Measurements from ENCODE around the gene RPL13. TPM values are rescaled to one million over a fixed set of nuclear protein-coding genes. Genes with fewer than 3 reads are reported as not detected.

Gene RPL13
- total and polyA plus RNA-seq, 4 experiments from 2014 or later: 4,119 to 5,642 (median 4,934) TPM

DNA sequence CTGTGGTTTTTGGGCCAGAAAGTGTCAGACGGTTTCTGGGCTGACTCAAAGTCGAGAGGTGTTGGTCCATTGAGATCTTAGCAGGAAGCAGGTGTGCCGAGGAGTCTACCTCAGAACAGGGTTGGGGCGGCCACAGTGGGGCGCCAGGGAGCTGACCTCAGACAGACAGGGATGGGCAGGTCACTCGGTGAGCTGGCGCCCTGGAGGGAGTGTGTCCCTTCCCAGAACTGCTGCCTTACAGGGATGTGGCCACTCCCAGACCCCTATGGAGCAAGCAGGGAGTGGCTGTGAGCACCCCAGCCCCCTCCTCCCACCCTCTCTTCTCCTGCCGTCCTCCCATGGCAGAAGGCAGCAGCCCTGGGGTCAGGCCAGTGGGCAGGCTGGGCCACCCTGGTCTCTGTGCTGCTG, 39.0 kb downstream of the RPL13 start:
- no peak overlapping the region for H3K27ac ChIP-seq (ENCODE audit: low read depth, low read length)
- no peak for DNase-seq
- H3K27me3 ChIP-seq (ENCODE audit: insufficient read depth, low read length): no peaks in the 10 kb centered on the region
- Mint-ChIP-seq H3K4me3 (peak overlapping the region in 1 of 8 donors; percentile 49), H3K4me1 (peaks cover 13 to 32% (median 19%) of the 10 kb centered on the region in 4 donors), H3K9me3 (no peaks in the 10 kb centered on the region), H3K36me3 (no peaks in the 10 kb centered on the region), H3K27ac (peak overlapping the region in 4 of 7 donors; percentile 29 to 63 (median 56)), H3K27me3 (no peaks in the 10 kb centered on the region)
- CTCF ChIA-PET (ENCODE audit: partially characterized antibody): interaction anchor here (0.7 kb wide), 1 partner anchor 15 kb away, joined by 4 read pairs; no protein-coding TSS in a partner anchor
- no peaks in the 10 kb centered on the region for H3K9me3 ChIP-seq (ENCODE audit: control insufficient read depth in 1 of 2, low read length in 2 of 2)
- intact Hi-C loops (cut with micrococcal nuclease): no loop called here
- POLR2A ChIA-PET (ENCODE audit: partially characterized antibody): no interaction called here
- H3K4me1 ChIP-seq (ENCODE audit: insufficient read depth, low read length): peaks cover 20% of the 10 kb centered on the region
- H3K4me3 ChIP-seq (ENCODE audit: low read length in 2 of 2): no peak overlapping the region
- no peaks in the 10 kb centered on the region for H3K36me3 ChIP-seq (ENCODE audit: insufficient read depth, low read length)

- H3K27ac ChIP-seq (ENCODE audit: low read depth, low read length): no peak overlapping the region
- ChIA-PET POLR2A (ENCODE audit: partially characterized antibody) (no interaction called here), CTCF (ENCODE audit: partially characterized antibody) (interaction anchor here (0.7 to 1.4 kb wide), 2 partner anchors 15 to 18 kb away, joined by 3 to 4 read pairs; no protein-coding TSS in a partner anchor)
- DNase-seq: no peak
- Mint-ChIP-seq H3K4me1 (peaks cover 13 to 32% (median 19%) of the 10 kb centered on the region in 4 donors), H3K27me3 (no peaks in the 10 kb centered on the region), H3K27ac (peak overlapping the region in 2 of 7 donors; percentile 24 to 57), H3K4me3 (no peak overlapping the region), H3K9me3 (no peaks in the 10 kb centered on the region), H3K36me3 (no peaks in the 10 kb centered on the region)
- H3K4me3 ChIP-seq (ENCODE audit: low read length in 2 of 2): no peak overlapping the region
- no peaks in the 10 kb centered on the region for H3K27me3 ChIP-seq (ENCODE audit: insufficient read depth, low read length)
- intact Hi-C loops (cut with micrococcal nuclease): no loop called here
- no peaks in the 10 kb centered on the region for H3K9me3 ChIP-seq (ENCODE audit: control insufficient read depth in 1 of 2, low read length in 2 of 2)
- no peaks in the 10 kb centered on the region for H3K36me3 ChIP-seq (ENCODE audit: insufficient read depth, low read length)
- peaks cover 15% of the 10 kb centered on the region for H3K4me1 ChIP-seq (ENCODE audit: insufficient read depth, low read length)
Observed at GRCh38 chr16:89599902-89600301, 39.4 kb downstream of the RPL13 start.

DNA sequence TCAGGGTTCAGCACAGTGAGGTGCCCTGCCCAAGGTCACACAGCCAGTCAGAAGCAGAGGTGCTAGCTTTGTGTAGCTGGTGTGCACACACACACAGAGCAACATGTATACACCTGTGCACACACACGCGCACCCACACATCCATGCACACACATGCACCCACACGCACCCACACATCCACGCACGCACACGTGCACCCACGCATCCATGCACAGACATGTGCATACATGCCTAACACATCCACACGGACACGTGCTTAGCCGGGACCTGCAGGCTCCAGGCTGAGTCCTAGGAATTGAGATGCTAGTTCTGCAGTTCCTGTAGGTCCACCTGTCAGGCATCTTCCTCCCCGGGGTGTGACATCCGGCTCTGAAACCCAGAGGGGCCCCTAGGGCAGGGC, 39.9 kb downstream of the RPL13 start:
- H3K4me1 Mint-ChIP-seq: peaks cover 13 to 28% (median 19%) of the 10 kb centered on the region in 4 donors
- no peaks in the 10 kb centered on the region for H3K36me3 Mint-ChIP-seq
- intact Hi-C loops (cut with micrococcal nuclease): no loop called here

GRCh38 chr16:89600956-89601355, 40.5 kb downstream of the RPL13 start:
- no peaks in the 10 kb centered on the region for H3K36me3 Mint-ChIP-seq
- Histone ChIP-seq H3K4me1 (ENCODE audit: insufficient read depth, low read length) (peaks cover 15% of the 10 kb centered on the region), H3K27me3 (ENCODE audit: insufficient read depth, low read length) (no peaks in the 10 kb centered on the region), H3K36me3 (ENCODE audit: insufficient read depth, low read length) (no peaks in the 10 kb centered on the region), H3K27ac (ENCODE audit: low read depth, low read length) (no peak overlapping the region), H3K4me3 (ENCODE audit: low read length in 2 of 2) (no peak overlapping the region), H3K9me3 (ENCODE audit: control insufficient read depth in 1 of 2, low read length in 2 of 2) (no peaks in the 10 kb centered on the region)
- CTCF ChIA-PET (ENCODE audit: partially characterized antibody): interaction anchor here (1.4 kb wide), 1 partner anchor 17 kb away, joined by 3 read pairs; no protein-coding TSS in a partner anchor
- no peaks in the 10 kb centered on the region for H3K9me3 Mint-ChIP-seq
- no peak overlapping the region for H3K27ac Mint-ChIP-seq
- no peak overlapping the region for H3K4me3 Mint-ChIP-seq
- H3K27me3 Mint-ChIP-seq: no peaks in the 10 kb centered on the region
- POLR2A ChIA-PET (ENCODE audit: partially characterized antibody): interaction anchor here (1.9 kb wide), 1 partner anchor 20 kb away, joined by 5 read pairs; no protein-coding TSS in a partner anchor
- no peak for DNase-seq
- H3K4me1 Mint-ChIP-seq: peaks cover 10 to 23% (median 15%) of the 10 kb centered on the region in 4 donors
- intact Hi-C loops (cut with micrococcal nuclease): no loop called here

More for the DNA sequence above, 39.9 kb downstream of the RPL13 start:
- Mint-ChIP-seq H3K27ac (peak overlapping the region in 2 of 7 donors; percentile 46 to 60), H3K4me3 (no peak overlapping the region), H3K9me3 (no peaks in the 10 kb centered on the region), H3K27me3 (no peaks in the 10 kb centered on the region)
- CTCF ChIA-PET (ENCODE audit: partially characterized antibody): interaction anchor here (0.7 to 1.4 kb wide), 2 partner anchors 14 to 18 kb away, joined by 3 to 4 read pairs; no protein-coding TSS in a partner anchor
- H3K27ac ChIP-seq (ENCODE audit: low read depth, low read length): no peak overlapping the region
- no peak for DNase-seq
- POLR2A ChIA-PET (ENCODE audit: partially characterized antibody): no interaction called here
- H3K36me3 ChIP-seq (ENCODE audit: insufficient read depth, low read length): no peaks in the 10 kb centered on the region
- H3K27me3 ChIP-seq (ENCODE audit: insufficient read depth, low read length): no peaks in the 10 kb centered on the region
- H3K4me3 ChIP-seq (ENCODE audit: low read length in 2 of 2): no peak overlapping the region
- H3K9me3 ChIP-seq (ENCODE audit: control insufficient read depth in 1 of 2, low read length in 2 of 2): no peaks in the 10 kb centered on the region
- H3K4me1 ChIP-seq (ENCODE audit: insufficient read depth, low read length): peaks cover 15% of the 10 kb centered on the region

GRCh38 chr16:89601906-89602272, 41.4 kb downstream of the RPL13 start:
- intact Hi-C loops (cut with micrococcal nuclease): no loop called here
- CTCF ChIA-PET (ENCODE audit: partially characterized antibody): no interaction called here

GRCh38 chr16:89602273-89602951, 41.9 kb downstream of the RPL13 start:
- H3K4me3 Mint-ChIP-seq: peak overlapping the region in 7 of 8 donors; percentile 20 to 49 (median 41)
- H3K4me1 ChIP-seq (ENCODE audit: insufficient read depth, low read length): peaks cover 15% of the 10 kb centered on the region
- H3K27ac Mint-ChIP-seq: peak overlapping the region in 3 of 7 donors; percentile 7 to 60 (median 38)
- ChIA-PET CTCF (ENCODE audit: partially characterized antibody) (no interaction called here), POLR2A (ENCODE audit: partially characterized antibody) (interaction anchor here (0.7 to 1.9 kb wide), 6 partner anchors 9 to 100 kb away, joined by 3 to 10 read pairs (median 4); no protein-coding TSS in a partner anchor)
- H3K36me3 ChIP-seq (ENCODE audit: insufficient read depth, low read length): no peaks in the 10 kb centered on the region
- H3K9me3 ChIP-seq (ENCODE audit: control insufficient read depth in 1 of 2, low read length in 2 of 2): no peaks in the 10 kb centered on the region
- DNase-seq: peak in 3 of 5 donors; percentile 31 to 73 (median 40)
- no peak overlapping the region for H3K27ac ChIP-seq (ENCODE audit: low read depth, low read length)
- intact Hi-C loops (cut with micrococcal nuclease): no loop called here
- H3K4me3 ChIP-seq (ENCODE audit: low read length in 2 of 2): no peak overlapping the region
- H3K9me3 Mint-ChIP-seq: no peaks in the 10 kb centered on the region
- no peaks in the 10 kb centered on the region for H3K27me3 ChIP-seq (ENCODE audit: insufficient read depth, low read length)
- H3K27me3 Mint-ChIP-seq: no peaks in the 10 kb centered on the region
- peaks cover 9 to 22% (median 13%) of the 10 kb centered on the region in 4 donors for H3K4me1 Mint-ChIP-seq
- no peaks in the 10 kb centered on the region for H3K36me3 Mint-ChIP-seq

More at GRCh38 chr16:89601906-89602272, 41.4 kb downstream of the RPL13 start:
- Mint-ChIP-seq H3K9me3 (no peaks in the 10 kb centered on the region), H3K4me3 (peak overlapping the region in 2 of 8 donors; percentile 41 to 44), H3K4me1 (peaks cover 9 to 22% (median 14%) of the 10 kb centered on the region in 4 donors), H3K36me3 (no peaks in the 10 kb centered on the region), H3K27ac (no peak overlapping the region), H3K27me3 (no peaks in the 10 kb centered on the region)
- no peaks in the 10 kb centered on the region for H3K27me3 ChIP-seq (ENCODE audit: insufficient read depth, low read length)
- H3K4me1 ChIP-seq (ENCODE audit: insufficient read depth, low read length): peaks cover 15% of the 10 kb centered on the region
- no peak for DNase-seq
- H3K4me3 ChIP-seq (ENCODE audit: low read length in 2 of 2): no peak overlapping the region
- no peaks in the 10 kb centered on the region for H3K9me3 ChIP-seq (ENCODE audit: control insufficient read depth in 1 of 2, low read length in 2 of 2)
- POLR2A ChIA-PET (ENCODE audit: partially characterized antibody): interaction anchor here (1.0 to 1.9 kb wide), 3 partner anchors 8 to 56 kb away, joined by 3 to 10 read pairs (median 5); no protein-coding TSS in a partner anchor
- no peaks in the 10 kb centered on the region for H3K36me3 ChIP-seq (ENCODE audit: insufficient read depth, low read length)
- H3K27ac ChIP-seq (ENCODE audit: low read depth, low read length): no peak overlapping the region

DNA sequence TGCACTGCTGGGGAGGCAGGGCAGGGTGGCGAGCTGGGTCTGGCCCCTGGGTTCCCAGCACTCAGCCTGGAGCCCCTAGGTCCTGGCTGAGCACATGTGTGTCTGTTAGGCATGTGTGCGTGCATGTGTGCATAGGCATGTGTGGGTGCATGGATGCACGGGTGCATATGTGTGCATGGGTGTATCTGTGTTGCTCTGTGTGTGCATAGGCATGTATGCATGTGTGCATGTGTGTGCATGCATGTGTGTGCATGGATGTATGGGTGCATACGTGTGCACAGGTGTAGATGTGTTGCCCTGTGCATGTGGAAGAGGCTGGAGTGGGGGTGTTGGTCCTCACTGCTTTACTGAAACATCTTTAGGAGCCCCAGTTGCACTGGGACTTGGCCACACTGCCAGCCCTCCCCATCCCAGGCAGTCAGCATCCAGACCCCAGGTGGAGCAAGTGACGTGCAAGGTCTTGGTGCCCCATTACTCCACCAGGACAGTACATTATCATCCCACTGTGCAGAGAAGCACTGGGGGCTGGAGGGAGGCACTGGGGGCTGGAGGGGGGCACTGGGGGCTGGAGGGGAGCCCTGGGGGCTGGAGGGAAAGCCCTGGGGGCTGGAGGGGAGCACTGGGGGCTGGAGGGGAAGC, 42.6 kb downstream of the RPL13 start:
- H3K36me3 ChIP-seq (ENCODE audit: insufficient read depth, low read length): no peaks in the 10 kb centered on the region
- peaks cover 9 to 22% (median 13%) of the 10 kb centered on the region in 4 donors for H3K4me1 Mint-ChIP-seq
- no peaks in the 10 kb centered on the region for H3K9me3 Mint-ChIP-seq
- no peaks in the 10 kb centered on the region for H3K9me3 ChIP-seq (ENCODE audit: control insufficient read depth in 1 of 2, low read length in 2 of 2)
- H3K27me3 ChIP-seq (ENCODE audit: insufficient read depth, low read length): no peaks in the 10 kb centered on the region
- DNase-seq: no peak
- ChIA-PET POLR2A (ENCODE audit: partially characterized antibody) (interaction anchor here (0.7 to 1.5 kb wide), 5 partner anchors 9 to 100 kb away, joined by 3 to 10 read pairs (median 3); no protein-coding TSS in a partner anchor), CTCF (ENCODE audit: partially characterized antibody) (no interaction called here)
- peak overlapping the region in 3 of 7 donors; percentile 1 to 60 (median 7) for H3K27ac Mint-ChIP-seq
- intact Hi-C loops (cut with micrococcal nuclease): no loop called here
- no peak overlapping the region for H3K27ac ChIP-seq (ENCODE audit: low read depth, low read length)
- peak overlapping the region in 6 of 8 donors; percentile 20 to 49 (median 36) for H3K4me3 Mint-ChIP-seq
- peaks cover 15% of the 10 kb centered on the region for H3K4me1 ChIP-seq (ENCODE audit: insufficient read depth, low read length)
- no peaks in the 10 kb centered on the region for H3K27me3 Mint-ChIP-seq
- H3K36me3 Mint-ChIP-seq: no peaks in the 10 kb centered on the region
- H3K4me3 ChIP-seq (ENCODE audit: low read length in 2 of 2): no peak overlapping the region
